ENCODE measurements around the gene DNAJC27.

DNAJC27 gene

DNA sequence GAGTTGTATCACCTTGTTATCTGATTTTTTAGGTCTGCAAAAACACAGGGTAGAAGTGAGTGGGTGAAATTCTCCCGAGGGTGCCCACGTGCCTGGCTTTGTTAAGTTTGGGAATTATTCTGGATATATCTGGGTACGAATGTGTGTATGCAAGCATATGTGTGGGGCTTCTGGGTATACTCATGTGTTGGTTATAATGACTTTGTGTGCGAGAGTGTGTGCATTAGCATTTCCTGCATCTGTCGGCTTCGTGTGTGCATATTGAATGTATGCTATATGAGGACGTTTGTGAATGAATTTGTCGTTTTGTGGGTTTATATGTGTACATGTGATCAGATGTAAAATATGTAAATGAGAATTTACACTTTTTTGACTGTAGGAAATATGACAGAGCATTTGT is 13.8 kb upstream of the DNAJC27 start:
- ChIA-PET CTCF (interaction anchor here (1.0 to 16.1 kb wide), 4 partner anchors 9 to 210 kb away, joined by 5 to 650 read pairs (median 33); no protein-coding TSS in a partner anchor), POLR2A (no interaction called here)
- TF ChIP-seq, protein P1, sequence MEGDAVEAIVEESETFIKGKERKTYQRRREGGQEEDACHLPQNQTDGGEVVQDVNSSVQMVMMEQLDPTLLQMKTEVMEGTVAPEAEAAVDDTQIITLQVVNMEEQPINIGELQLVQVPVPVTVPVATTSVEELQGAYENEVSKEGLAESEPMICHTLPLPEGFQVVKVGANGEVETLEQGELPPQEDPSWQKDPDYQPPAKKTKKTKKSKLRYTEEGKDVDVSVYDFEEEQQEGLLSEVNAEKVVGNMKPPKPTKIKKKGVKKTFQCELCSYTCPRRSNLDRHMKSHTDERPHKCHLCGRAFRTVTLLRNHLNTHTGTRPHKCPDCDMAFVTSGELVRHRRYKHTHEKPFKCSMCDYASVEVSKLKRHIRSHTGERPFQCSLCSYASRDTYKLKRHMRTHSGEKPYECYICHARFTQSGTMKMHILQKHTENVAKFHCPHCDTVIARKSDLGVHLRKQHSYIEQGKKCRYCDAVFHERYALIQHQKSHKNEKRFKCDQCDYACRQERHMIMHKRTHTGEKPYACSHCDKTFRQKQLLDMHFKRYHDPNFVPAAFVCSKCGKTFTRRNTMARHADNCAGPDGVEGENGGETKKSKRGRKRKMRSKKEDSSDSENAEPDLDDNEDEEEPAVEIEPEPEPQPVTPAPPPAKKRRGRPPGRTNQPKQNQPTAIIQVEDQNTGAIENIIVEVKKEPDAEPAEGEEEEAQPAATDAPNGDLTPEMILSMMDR (IDR thresholded peaks at IDR 0.05; ENCODE audit: insufficient read depth, low read length, missing control alignments), result no peak
- no peak for DNase-seq (ENCODE audit: low read depth, low spot score)
- no peak overlapping the region for H3K4me3 ChIP-seq (ENCODE audit: low read depth, low read length)

DNA sequence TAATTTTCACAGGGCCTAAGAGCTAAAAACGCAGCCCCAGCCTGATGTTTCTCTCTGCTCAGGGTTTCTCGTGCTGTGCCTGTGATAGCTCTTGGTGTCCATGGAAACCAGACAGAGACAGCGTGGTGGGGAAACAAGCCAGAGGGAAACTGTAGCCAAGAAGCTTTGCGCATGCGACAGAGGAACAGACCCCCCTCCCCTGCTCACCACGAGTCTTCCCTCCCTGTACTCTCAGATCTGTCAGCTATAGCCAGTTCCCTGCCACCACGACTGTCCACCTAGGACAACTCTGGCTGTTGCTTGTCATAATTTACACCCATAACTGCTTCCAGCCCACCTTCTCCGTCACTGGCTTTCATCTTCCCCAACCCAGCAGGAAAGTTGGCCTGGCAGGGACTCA is 13.2 kb upstream of the DNAJC27 start:
- TF ChIP-seq, protein P1 (IDR thresholded peaks at IDR 0.05; ENCODE audit: insufficient read depth, low read length, missing control alignments), result no peak
- POLR2A ChIA-PET, result no interaction called here
- CTCF ChIA-PET, result interaction anchor here (1.0 to 16.1 kb wide), 4 partner anchors 9 to 211 kb away, joined by 5 to 650 read pairs (median 33); no protein-coding TSS in a partner anchor
- no peak overlapping the region for H3K4me3 ChIP-seq (ENCODE audit: low read depth, low read length)
- no peak for DNase-seq (ENCODE audit: low read depth, low spot score)

DNA sequence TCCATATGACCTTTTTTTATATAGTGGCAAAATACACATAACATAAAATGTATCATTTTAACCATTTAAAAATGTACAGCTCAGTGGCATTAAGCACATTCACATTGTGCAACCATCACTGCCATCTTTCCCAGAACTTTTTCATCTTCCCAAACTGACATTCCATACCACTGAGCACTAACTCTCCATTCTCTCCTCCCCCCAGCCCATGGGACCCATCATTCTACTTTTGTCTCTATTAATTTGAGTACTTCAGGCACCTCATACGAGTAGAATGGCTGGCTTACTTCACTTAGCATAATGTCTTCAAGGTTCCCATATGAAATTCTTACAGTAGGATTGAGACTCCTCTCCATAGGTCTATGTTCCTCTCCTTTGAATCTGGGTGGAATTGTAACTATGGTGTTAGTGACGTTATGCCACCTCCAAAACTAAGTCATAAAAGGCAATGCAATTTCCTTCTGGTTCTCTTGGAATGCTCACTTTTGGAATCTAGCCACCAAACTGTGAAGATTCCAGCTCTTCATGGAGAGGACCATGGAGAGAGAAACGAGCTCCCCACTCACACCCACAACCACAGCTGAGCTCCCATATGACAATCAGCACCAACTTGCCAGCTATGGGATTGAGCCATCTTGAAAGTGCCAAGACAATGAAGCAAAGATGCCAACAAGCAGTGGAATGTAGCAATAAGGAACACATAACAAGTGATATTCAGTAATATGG is 9.8 kb upstream of the DNAJC27 start:
- H3K4me3 ChIP-seq (ENCODE audit: low read depth, low read length), result no peak overlapping the region
- TF ChIP-seq, protein P1 (IDR thresholded peaks at IDR 0.05; ENCODE audit: insufficient read depth, low read length, missing control alignments), result no peak
- ChIA-PET CTCF (interaction anchor here (1.5 to 16.1 kb wide), 3 partner anchors 8 to 148 kb away, joined by 3 to 650 read pairs (median 8); no protein-coding TSS in a partner anchor), POLR2A (interaction anchor here (0.6 kb wide), 1 partner anchor 22 kb away, joined by 3 read pairs; no protein-coding TSS in a partner anchor)
- no peak for DNase-seq (ENCODE audit: low read depth, low spot score)

DNA sequence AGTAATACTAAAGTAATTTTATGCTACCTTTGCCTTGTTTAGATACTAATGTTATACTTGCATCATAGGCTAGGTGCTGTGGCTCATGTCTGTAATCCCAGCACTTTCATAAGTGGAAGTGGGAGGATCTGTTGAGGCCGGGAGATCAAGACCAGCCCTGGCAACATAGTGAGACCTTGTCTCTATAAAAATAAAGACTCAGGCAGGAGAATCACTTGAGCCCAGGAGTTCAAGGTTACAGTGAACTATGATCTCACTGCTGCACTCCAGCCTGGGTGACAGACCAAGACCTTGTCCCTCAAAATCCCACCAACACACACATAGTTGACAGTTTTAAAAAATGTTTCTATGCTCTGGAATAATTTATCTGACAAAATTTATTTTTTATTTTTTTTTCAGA is 6.9 kb upstream of the DNAJC27 start:
- TF ChIP-seq, protein P1 (IDR thresholded peaks at IDR 0.05; ENCODE audit: insufficient read depth, low read length, missing control alignments), result no peak
- no peak overlapping the region for H3K4me3 ChIP-seq (ENCODE audit: low read depth, low read length)
- no peak for DNase-seq (ENCODE audit: low read depth, low spot score)
- ChIA-PET CTCF (interaction anchor here (1.3 to 16.1 kb wide), 4 partner anchors 15 to 217 kb away, joined by 4 to 650 read pairs (median 62); no protein-coding TSS in a partner anchor), POLR2A (no interaction called here)

DNA sequence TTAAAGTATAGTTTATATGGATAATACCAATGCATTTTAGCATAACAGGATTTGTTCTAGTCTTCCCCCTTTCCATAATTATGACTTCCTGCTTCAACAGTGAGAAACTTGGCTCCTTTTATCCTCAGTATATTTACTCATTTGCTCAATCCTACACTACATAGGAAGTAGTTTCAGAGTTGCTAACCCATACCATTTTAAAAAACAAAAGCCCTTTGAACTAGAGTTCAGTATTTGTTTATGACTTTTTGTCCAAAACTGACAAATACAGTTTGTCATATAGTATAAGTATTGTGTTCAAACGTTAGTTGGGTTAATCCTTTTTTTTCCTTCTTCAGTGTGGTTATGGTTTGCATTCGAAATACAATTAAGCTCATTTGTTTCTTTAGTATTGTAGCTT is 5.9 kb upstream of the DNAJC27 start:
- DNase-seq (ENCODE audit: low read depth, low spot score), result no peak
- TF ChIP-seq, protein P1 (IDR thresholded peaks at IDR 0.05; ENCODE audit: insufficient read depth, low read length, missing control alignments), result no peak
- no peak overlapping the region for H3K4me3 ChIP-seq (ENCODE audit: low read depth, low read length)
- ChIA-PET CTCF (interaction anchor here (1.1 to 16.1 kb wide), 4 partner anchors 16 to 251 kb away, joined by 3 to 650 read pairs (median 62); no protein-coding TSS in a partner anchor), POLR2A (no interaction called here)

DNA sequence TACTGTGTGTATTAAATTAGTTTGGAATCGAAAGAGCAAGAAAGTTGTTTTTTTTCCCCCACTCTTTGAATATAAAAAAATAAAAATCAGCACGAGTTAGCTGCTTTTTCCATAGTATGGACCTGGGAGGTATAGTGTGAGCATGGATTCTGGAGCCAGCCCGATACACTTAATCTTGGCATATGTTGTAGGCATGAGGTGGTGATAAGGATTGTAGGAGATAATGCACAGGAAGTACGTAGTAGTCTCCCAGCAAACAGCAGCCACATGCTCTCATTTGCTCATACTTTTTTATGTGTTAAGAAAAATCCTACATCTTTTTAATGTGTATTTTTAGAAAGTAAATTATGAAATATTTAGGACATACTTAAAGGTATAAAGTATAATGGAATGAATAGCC is 2.1 kb upstream of the DNAJC27 start:
- TF ChIP-seq, protein P1 (IDR thresholded peaks at IDR 0.05; ENCODE audit: insufficient read depth, low read length, missing control alignments), result no peak
- CTCF ChIA-PET, result interaction anchor here (1.0 to 16.1 kb wide), 8 partner anchors 8 to 564 kb away, joined by 3 to 650 read pairs (median 8); no protein-coding TSS in a partner anchor
- POLR2A ChIA-PET, result no interaction called here
- no peak for DNase-seq (ENCODE audit: low read depth, low spot score)
- H3K4me3 ChIP-seq (ENCODE audit: low read depth, low read length), result no peak overlapping the region
